Activated effector memory CD4-positive, alpha-beta T cell treated with anti-CD3 and anti-CD28 coated beads, Interleukin-2, amount 50 U/mL, for 16 hours (primary cell): ENCODE data around the gene FAM227B.
"Not testable (repeated sequence)": the region's sequence is repeated elsewhere in the genome, so short reads cannot be mapped to it uniquely, and the experiment has no call there.

Experiments used
- DNase-seq: peaks from one replicate; pipeline ENCODE4 v3.0.0-alpha.2; 2020

The FAM227B gene

GRCh38 chr15:49610157-49610918, 10.3 kb downstream of the FAM227B start:
- DNase-seq = no peak

- DNase-seq = no peak
These were observed 14.0 kb downstream of the FAM227B start for GRCh38 chr15:49606594-49606993.

GRCh38 chr15:49605588-49605987, 15.0 kb downstream of the FAM227B start:
- no peak for DNase-seq

GRCh38 chr15:49604625-49605409, 15.8 kb downstream of the FAM227B start:
- no peak for DNase-seq

GRCh38 chr15:49592829-49593316, 27.7 kb downstream of the FAM227B start:
- not testable (repeated sequence) for DNase-seq

- DNase-seq = no peak
These were observed 31.6 kb downstream of the FAM227B start for GRCh38 chr15:49589030-49589429.

GRCh38 chr15:49573421-49573820, 47.2 kb downstream of the FAM227B start:
- DNase-seq = no peak

GRCh38 chr15:49570672-49571071, 49.9 kb downstream of the FAM227B start:
- no peak for DNase-seq

- DNase-seq = no peak
These were observed 50.4 kb downstream of the FAM227B start for GRCh38 chr15:49570174-49570573.

GRCh38 chr15:49560045-49560444, 60.6 kb downstream of the FAM227B start:
- DNase-seq = no peak

GRCh38 chr15:49558929-49559328, 61.7 kb downstream of the FAM227B start:
- DNase-seq = no peak

- DNase-seq = no peak
These were observed 64.2 kb downstream of the FAM227B start for GRCh38 chr15:49556437-49556836.

GRCh38 chr15:49550342-49550741, 70.3 kb downstream of the FAM227B start:
- DNase-seq = not testable (repeated sequence)

GRCh38 chr15:49538520-49538919, 82.1 kb downstream of the FAM227B start:
- no peak for DNase-seq

- DNase-seq = no peak
These were observed 90.5 kb downstream of the FAM227B start for GRCh38 chr15:49530092-49530491.

GRCh38 chr15:49528289-49528688, 92.3 kb downstream of the FAM227B start:
- DNase-seq = no peak

- no peak for DNase-seq
These were observed 98.8 kb downstream of the FAM227B start for GRCh38 chr15:49521802-49522201.

GRCh38 chr15:49512739-49513138, 107.9 kb downstream of the FAM227B start:
- not testable (repeated sequence) for DNase-seq

- DNase-seq = no peak
These were observed 113.4 kb downstream of the FAM227B start for GRCh38 chr15:49507261-49507660.

- DNase-seq = no peak
These were observed 114.3 kb downstream of the FAM227B start for GRCh38 chr15:49506341-49506740.

GRCh38 chr15:49501586-49501985, 119.0 kb downstream of the FAM227B start:
- DNase-seq = no peak

- DNase-seq = no peak
These were observed 124.4 kb downstream of the FAM227B start for GRCh38 chr15:49495993-49496753.

- no peak for DNase-seq
These were observed 125.8 kb downstream of the FAM227B start for GRCh38 chr15:49494842-49495241.
